ENCODE data around the gene RPLP1. TPM values are rescaled to one million over a fixed set of nuclear protein-coding genes. Genes with fewer than 3 reads are reported as not detected.

The RPLP1 gene
- total RNA-seq, 2 experiments from 2014 or later: 1,548 to 1,738 TPM

GRCh38 chr15:69463182-69463756, 10.7 kb downstream of the RPLP1 start:
- H3K4me1 Mint-ChIP-seq: peaks cover 34% of the 10 kb centered on the region
- CTCF ChIA-PET: interaction anchor here (0.6 to 2.2 kb wide), 25 partner anchors 8 to 1705 kb away, joined by 3 to 48 read pairs (median 4); partner anchors contain the start of genes KIF23, RPLP1 and TLE3
- no peaks in the 10 kb centered on the region for H3K36me3 Mint-ChIP-seq (ENCODE audit: low read depth)
- peak; percentile 2 for DNase-seq
- POLR2A ChIA-PET: interaction anchor here (2.2 kb wide), 1 partner anchor 11 kb away, joined by 29 read pairs; the partner anchor contains the start of gene RPLP1
- H3K27me3 Mint-ChIP-seq: peaks cover 11% of the 10 kb centered on the region
- no peaks in the 10 kb centered on the region for H3K9me3 Mint-ChIP-seq
- peak overlapping the region; percentile 90 for H3K27ac Mint-ChIP-seq
- peak overlapping the region; percentile 81 for H3K4me3 Mint-ChIP-seq

GRCh38 chr15:69465253-69465652, 12.6 kb downstream of the RPLP1 start:
- DNase-seq: no peak
- Mint-ChIP-seq H3K4me3 (no peak overlapping the region), H3K4me1 (peaks cover 49% of the 10 kb centered on the region), H3K36me3 (ENCODE audit: low read depth) (no peaks in the 10 kb centered on the region), H3K9me3 (no peaks in the 10 kb centered on the region), H3K27ac (no peak overlapping the region), H3K27me3 (peaks cover 11% of the 10 kb centered on the region)
- POLR2A ChIA-PET: no interaction called here
- CTCF ChIA-PET: interaction anchor here (1.1 kb wide), 2 partner anchors 12 to 26 kb away, joined by 3 to 7 read pairs; partner anchors contain the start of gene RPLP1

- H3K27me3 Mint-ChIP-seq: peaks cover 18% of the 10 kb centered on the region
- no peak for DNase-seq
- no peaks in the 10 kb centered on the region for H3K36me3 Mint-ChIP-seq (ENCODE audit: low read depth)
- CTCF ChIA-PET: interaction anchor here (1.1 to 2.7 kb wide), 3 partner anchors 9 to 14 kb away, joined by 4 to 7 read pairs (median 6); partner anchors contain the start of gene RPLP1
- POLR2A ChIA-PET: no interaction called here
- peaks cover 46% of the 10 kb centered on the region for H3K4me1 Mint-ChIP-seq
- H3K27ac Mint-ChIP-seq: no peak overlapping the region
- no peak overlapping the region for H3K4me3 Mint-ChIP-seq
- H3K9me3 Mint-ChIP-seq: no peaks in the 10 kb centered on the region
Measured at GRCh38 chr15:69466733-69467132, 14.1 kb downstream of the RPLP1 start.

- Mint-ChIP-seq H3K4me1 (peaks cover 38% of the 10 kb centered on the region), H3K36me3 (ENCODE audit: low read depth) (no peaks in the 10 kb centered on the region), H3K4me3 (no peak overlapping the region), H3K27ac (peak overlapping the region; percentile 85), H3K27me3 (peaks cover 20% of the 10 kb centered on the region), H3K9me3 (no peaks in the 10 kb centered on the region)
- DNase-seq: no peak
- ChIA-PET CTCF (interaction anchor here (0.9 to 2.7 kb wide), 6 partner anchors 11 to 1045 kb away, joined by 3 to 7 read pairs (median 4); partner anchors contain the start of gene RPLP1), POLR2A (interaction anchor here (0.9 kb wide), 1 partner anchor 16 kb away, joined by 4 read pairs; the partner anchor contains the start of gene RPLP1)
Measured at GRCh38 chr15:69467636-69468035, 15.0 kb downstream of the RPLP1 start.

- DNase-seq: peak; percentile 85
- H3K4me3 Mint-ChIP-seq: no peak overlapping the region
- no peaks in the 10 kb centered on the region for H3K36me3 Mint-ChIP-seq (ENCODE audit: low read depth)
- H3K27me3 Mint-ChIP-seq: peaks cover 20% of the 10 kb centered on the region
- POLR2A ChIA-PET: interaction anchor here (0.6 to 0.9 kb wide), 2 partner anchors 17 to 112 kb away, joined by 4 to 6 read pairs; partner anchors contain the start of gene RPLP1
- H3K27ac Mint-ChIP-seq: peak overlapping the region; percentile 85
- peaks cover 29% of the 10 kb centered on the region for H3K4me1 Mint-ChIP-seq
- H3K9me3 Mint-ChIP-seq: no peaks in the 10 kb centered on the region
- CTCF ChIA-PET: interaction anchor here (0.9 to 2.7 kb wide), 8 partner anchors 9 to 1044 kb away, joined by 3 to 7 read pairs (median 4); partner anchors contain the start of gene RPLP1
Measured at GRCh38 chr15:69468241-69469121, 15.9 kb downstream of the RPLP1 start.

GRCh38 chr15:69469467-69470201, 17.0 kb downstream of the RPLP1 start:
- DNase-seq: peak; percentile 4
- Mint-ChIP-seq H3K27me3 (peaks cover 20% of the 10 kb centered on the region), H3K4me3 (no peak overlapping the region), H3K4me1 (peaks cover 24% of the 10 kb centered on the region), H3K27ac (peak overlapping the region; percentile 85), H3K9me3 (no peaks in the 10 kb centered on the region), H3K36me3 (ENCODE audit: low read depth) (no peaks in the 10 kb centered on the region)
- ChIA-PET CTCF (interaction anchor here (1.4 to 1.5 kb wide), 2 partner anchors 8 to 998 kb away, joined by 3 to 7 read pairs; no protein-coding TSS in a partner anchor), POLR2A (interaction anchor here (0.7 kb wide), 1 partner anchor 12 kb away, joined by 3 read pairs; no protein-coding TSS in a partner anchor)

GRCh38 chr15:69472046-69472445, 19.4 kb downstream of the RPLP1 start:
- Mint-ChIP-seq H3K9me3 (no peaks in the 10 kb centered on the region), H3K36me3 (ENCODE audit: low read depth) (no peaks in the 10 kb centered on the region), H3K4me1 (peaks cover 24% of the 10 kb centered on the region), H3K27ac (no peak overlapping the region), H3K27me3 (peaks cover 14% of the 10 kb centered on the region), H3K4me3 (no peak overlapping the region)
- DNase-seq: no peak
- CTCF ChIA-PET: interaction anchor here (1.0 to 1.3 kb wide), 2 partner anchors 9 to 1341 kb away, joined by 3 to 8 read pairs; no protein-coding TSS in a partner anchor
- POLR2A ChIA-PET: no interaction called here

- peaks cover 14% of the 10 kb centered on the region for H3K27me3 Mint-ChIP-seq
- peaks cover 23% of the 10 kb centered on the region for H3K4me1 Mint-ChIP-seq
- no peak overlapping the region for H3K27ac Mint-ChIP-seq
- DNase-seq: no peak
- CTCF ChIA-PET: interaction anchor here (0.6 to 1.3 kb wide), 4 partner anchors 8 to 1340 kb away, joined by 3 to 8 read pairs (median 4); no protein-coding TSS in a partner anchor
- no peaks in the 10 kb centered on the region for H3K36me3 Mint-ChIP-seq (ENCODE audit: low read depth)
- H3K9me3 Mint-ChIP-seq: no peaks in the 10 kb centered on the region
- no peak overlapping the region for H3K4me3 Mint-ChIP-seq
- POLR2A ChIA-PET: no interaction called here
Measured at GRCh38 chr15:69472562-69472961, 19.9 kb downstream of the RPLP1 start.

- Mint-ChIP-seq H3K9me3 (no peaks in the 10 kb centered on the region), H3K27ac (no peak overlapping the region), H3K4me1 (peaks cover 6% of the 10 kb centered on the region), H3K4me3 (no peak overlapping the region), H3K36me3 (ENCODE audit: low read depth) (no peaks in the 10 kb centered on the region), H3K27me3 (peaks cover 18% of the 10 kb centered on the region)
- ChIA-PET POLR2A (no interaction called here), CTCF (interaction anchor here (1.0 kb wide), 1 partner anchor 11 kb away, joined by 4 read pairs; no protein-coding TSS in a partner anchor)
- DNase-seq: no peak
Measured at GRCh38 chr15:69474291-69474690, 21.7 kb downstream of the RPLP1 start.

- Mint-ChIP-seq H3K9me3 (peaks cover 3% of the 10 kb centered on the region), H3K27me3 (peaks cover 20% of the 10 kb centered on the region), H3K36me3 (ENCODE audit: low read depth) (peaks cover 1% of the 10 kb centered on the region), H3K4me3 (no peak overlapping the region), H3K4me1 (peaks cover 1% of the 10 kb centered on the region), H3K27ac (no peak overlapping the region)
- POLR2A ChIA-PET: no interaction called here
- DNase-seq: no peak
- CTCF ChIA-PET: interaction anchor here (0.5 to 2.1 kb wide), 5 partner anchors 10 to 1035 kb away, joined by 3 to 6 read pairs (median 3); no protein-coding TSS in a partner anchor
Measured at GRCh38 chr15:69474846-69475455, 22.3 kb downstream of the RPLP1 start.

- peak; percentile 75 for DNase-seq
Measured at GRCh38 chr15:69475769-69476358, 23.2 kb downstream of the RPLP1 start.

More at GRCh38 chr15:69475769-69476358, 23.2 kb downstream of the RPLP1 start:
- Mint-ChIP-seq H3K27me3 (peaks cover 18% of the 10 kb centered on the region), H3K36me3 (ENCODE audit: low read depth) (peaks cover 1% of the 10 kb centered on the region), H3K4me3 (no peak overlapping the region), H3K9me3 (peaks cover 3% of the 10 kb centered on the region), H3K4me1 (peaks cover 1% of the 10 kb centered on the region), H3K27ac (no peak overlapping the region)
- ChIA-PET POLR2A (no interaction called here), CTCF (interaction anchor here (0.7 to 2.1 kb wide), 9 partner anchors 9 to 1034 kb away, joined by 3 to 6 read pairs (median 4); no protein-coding TSS in a partner anchor)

Measured in activated CD4-positive, alpha-beta T cell treated with anti-CD3 and anti-CD28 coated beads, Interleukin-2, amount 10 ng/mL, durations not matched to agents 7 days and 5 days (primary cell).